Calu3 (cell line): ENCODE measurements around the gene PTPRG. TPM values are rescaled to one million over a fixed set of nuclear protein-coding genes. Genes with fewer than 3 reads are reported as not detected.

Experiments used
- BruUV-seq: library from RNA; stranded (reverse); fragments of 400-500 nt; replicated peaks from 2 replicates; lab custom pipeline; 2021; lab: Mats Ljungman, UMichigan
- CTCF ChIA-PET: fragments of 300-600 bp; sonication (Branson Sonifier 250); formaldehyde crosslinking; loops from one replicate; lab custom pipeline; 2022; ENCODE audit warnings: antibody characterized with exemption; lab: Charles Lee
- DNase-seq: peaks from one replicate; pipeline ENCODE4 v3.0.0; 2022
- H3K27ac Mint-ChIP-seq: one replicate; pipeline ENCODE4 v1.8.0; 2022; ENCODE audit warnings: mixed read lengths; ENCODE audit not compliant: unreplicated experiment
- H3K27me3 Mint-ChIP-seq: one replicate; pipeline ENCODE4 v1.8.0; 2022; ENCODE audit warnings: mixed read lengths; ENCODE audit not compliant: unreplicated experiment
- H3K36me3 Mint-ChIP-seq: one replicate; pipeline ENCODE4 v1.8.0; 2022; ENCODE audit warnings: mild to moderate bottlenecking, moderate library complexity, mixed read lengths; ENCODE audit not compliant: insufficient read depth, unreplicated experiment
- H3K4me1 Mint-ChIP-seq: one replicate; pipeline ENCODE4 v1.8.0; 2022; ENCODE audit warnings: mild to moderate bottlenecking, low read depth, mixed read lengths; ENCODE audit not compliant: unreplicated experiment
- H3K4me3 Mint-ChIP-seq: one replicate; pipeline ENCODE4 v1.8.0; 2022; ENCODE audit warnings: mild to moderate bottlenecking, low read depth, moderate library complexity, mixed read lengths; ENCODE audit not compliant: unreplicated experiment
- H3K9me3 Mint-ChIP-seq: one replicate; pipeline ENCODE4 v1.8.0; 2022; ENCODE audit warnings: low read depth, mixed read lengths; ENCODE audit not compliant: unreplicated experiment
- intact Hi-C: fragments of 100-400 bp; cut with micrococcal nuclease; formaldehyde crosslinking; loops from one replicate; pipeline ENCODE4 v1.10.0; 2022; ENCODE audit not compliant: unreplicated experiment
- total RNA-seq: library from RNA; stranded (reverse); gene quantifications from 2 replicates; pipeline ENCODE4 v1.2.3, GENCODE V29; 2022
- TF ChIP-seq, protein P1 (sequence below): fragments of 200-600 bp; IDR thresholded peaks from one replicate; pipeline ENCODE4 v1.8.0; 2022; ENCODE audit warnings: antibody characterized with exemption; ENCODE audit not compliant: unreplicated experiment

Gene PTPRG
- total RNA-seq, 1 experiment from 2014 or later, result 0.35 TPM

GRCh38 chr3:61740494-61740893 is 179.1 kb downstream of the PTPRG start:
- no TSS peak for BruUV-seq
- TF ChIP-seq, protein P1, sequence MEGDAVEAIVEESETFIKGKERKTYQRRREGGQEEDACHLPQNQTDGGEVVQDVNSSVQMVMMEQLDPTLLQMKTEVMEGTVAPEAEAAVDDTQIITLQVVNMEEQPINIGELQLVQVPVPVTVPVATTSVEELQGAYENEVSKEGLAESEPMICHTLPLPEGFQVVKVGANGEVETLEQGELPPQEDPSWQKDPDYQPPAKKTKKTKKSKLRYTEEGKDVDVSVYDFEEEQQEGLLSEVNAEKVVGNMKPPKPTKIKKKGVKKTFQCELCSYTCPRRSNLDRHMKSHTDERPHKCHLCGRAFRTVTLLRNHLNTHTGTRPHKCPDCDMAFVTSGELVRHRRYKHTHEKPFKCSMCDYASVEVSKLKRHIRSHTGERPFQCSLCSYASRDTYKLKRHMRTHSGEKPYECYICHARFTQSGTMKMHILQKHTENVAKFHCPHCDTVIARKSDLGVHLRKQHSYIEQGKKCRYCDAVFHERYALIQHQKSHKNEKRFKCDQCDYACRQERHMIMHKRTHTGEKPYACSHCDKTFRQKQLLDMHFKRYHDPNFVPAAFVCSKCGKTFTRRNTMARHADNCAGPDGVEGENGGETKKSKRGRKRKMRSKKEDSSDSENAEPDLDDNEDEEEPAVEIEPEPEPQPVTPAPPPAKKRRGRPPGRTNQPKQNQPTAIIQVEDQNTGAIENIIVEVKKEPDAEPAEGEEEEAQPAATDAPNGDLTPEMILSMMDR, result no peak
- H3K9me3 Mint-ChIP-seq, result peaks cover 12% of the 10 kb centered on the region
- CTCF ChIA-PET, result no interaction called here
- no peaks in the 10 kb centered on the region for H3K27me3 Mint-ChIP-seq
- H3K4me1 Mint-ChIP-seq, result no peaks in the 10 kb centered on the region
- no peak for DNase-seq
- no peaks in the 10 kb centered on the region for H3K36me3 Mint-ChIP-seq
- intact Hi-C loops, result no loop called here
- no peak overlapping the region for H3K4me3 Mint-ChIP-seq
- H3K27ac Mint-ChIP-seq, result no peak overlapping the region

DNA sequence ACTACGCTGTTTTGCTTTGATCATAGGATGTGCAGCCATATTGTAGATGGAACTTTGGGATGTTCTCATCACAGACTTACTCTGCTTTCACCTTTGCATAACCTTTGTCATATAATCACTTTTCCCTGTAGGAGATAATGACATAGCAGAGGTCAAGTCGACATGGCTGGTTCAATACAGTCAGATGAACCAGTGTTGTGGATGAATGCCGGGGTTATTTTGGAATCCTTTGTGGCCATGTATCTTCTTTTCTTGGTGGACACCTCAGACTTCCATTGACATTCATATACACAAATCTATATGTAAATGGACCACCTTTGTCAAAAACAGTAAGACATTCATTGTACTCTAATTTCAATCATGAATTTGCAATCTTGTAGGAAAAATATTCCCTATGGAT is 180.2 kb downstream of the PTPRG start:
- peaks cover 12% of the 10 kb centered on the region for H3K9me3 Mint-ChIP-seq
- H3K27ac Mint-ChIP-seq, result no peak overlapping the region
- H3K27me3 Mint-ChIP-seq, result no peaks in the 10 kb centered on the region
- no peak for DNase-seq
- CTCF ChIA-PET, result no interaction called here
- TF ChIP-seq, protein P1, result no peak
- intact Hi-C loops, result no loop called here
- H3K4me1 Mint-ChIP-seq, result no peaks in the 10 kb centered on the region
- no peak overlapping the region for H3K4me3 Mint-ChIP-seq
- no TSS peak for BruUV-seq
- H3K36me3 Mint-ChIP-seq, result no peaks in the 10 kb centered on the region

- peaks cover 10% of the 10 kb centered on the region for H3K9me3 Mint-ChIP-seq
- no peaks in the 10 kb centered on the region for H3K36me3 Mint-ChIP-seq
- no TSS peak for BruUV-seq
- CTCF ChIA-PET, result no interaction called here
- H3K4me1 Mint-ChIP-seq, result no peaks in the 10 kb centered on the region
- no peak for DNase-seq
- TF ChIP-seq, protein P1, result no peak
- H3K4me3 Mint-ChIP-seq, result no peak overlapping the region
- H3K27ac Mint-ChIP-seq, result no peak overlapping the region
- intact Hi-C loops, result no loop called here
- no peaks in the 10 kb centered on the region for H3K27me3 Mint-ChIP-seq
These were observed 180.6 kb downstream of the PTPRG start for GRCh38 chr3:61742006-61742405.

DNA sequence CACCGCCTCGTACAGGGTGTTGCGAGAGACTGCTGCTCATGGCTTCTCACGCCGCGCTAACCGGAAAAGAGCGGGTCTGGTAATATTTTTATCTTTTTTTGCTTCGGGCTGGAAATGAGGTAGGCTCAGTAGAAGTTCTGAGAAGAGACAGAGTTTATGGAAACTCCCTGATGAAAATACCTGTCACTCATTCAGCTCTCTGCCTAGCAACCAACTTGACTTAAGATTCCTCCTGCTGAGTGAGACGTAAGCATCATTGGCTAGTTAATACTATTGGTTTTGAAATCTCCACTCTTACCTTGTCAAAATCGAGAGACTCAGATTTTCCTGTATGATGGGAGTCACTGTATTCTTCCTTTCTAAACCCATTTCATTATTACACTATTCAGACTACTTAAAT is 181.7 kb downstream of the PTPRG start:
- peaks cover 7% of the 10 kb centered on the region for H3K9me3 Mint-ChIP-seq
- intact Hi-C loops, result no loop called here
- CTCF ChIA-PET, result no interaction called here
- H3K4me3 Mint-ChIP-seq, result no peak overlapping the region
- no peak overlapping the region for H3K27ac Mint-ChIP-seq
- no peaks in the 10 kb centered on the region for H3K4me1 Mint-ChIP-seq
- TF ChIP-seq, protein P1, result no peak
- H3K36me3 Mint-ChIP-seq, result no peaks in the 10 kb centered on the region
- no peaks in the 10 kb centered on the region for H3K27me3 Mint-ChIP-seq
- BruUV-seq, result no TSS peak
- DNase-seq, result no peak
